Neuronal stem cell (in vitro differentiated cells): Measurements from ENCODE around the gene CXCR4.

ENCODE experiments used
- DNase-seq: peaks from one replicate; pipeline ENCODE4 v3.0.0-alpha.2; 2013; ENCODE audit warnings: low spot score
- H2AFZ ChIP-seq: one replicate; pipeline ENCODE4 v1.6.1; 2013; ENCODE audit warnings: mild to moderate bottlenecking, low read length, inconsistent platforms
- H2AK5ac ChIP-seq: 2 replicates; pipeline ENCODE4 v1.6.1; 2013; ENCODE audit warnings: low read depth, mild to moderate bottlenecking, inconsistent platforms, low read length, moderate library complexity, mixed read lengths
- H2BK120ac ChIP-seq: 2 replicates; pipeline ENCODE4 v1.6.1; 2013; ENCODE audit warnings: low read depth, mild to moderate bottlenecking, inconsistent platforms, low read length, moderate library complexity, mixed read lengths
- H2BK12ac ChIP-seq: one replicate; pipeline ENCODE4 v1.6.1; 2013; ENCODE audit warnings: low read length, inconsistent platforms
- H2BK15ac ChIP-seq: 2 replicates; pipeline ENCODE4 v1.6.1; 2013; ENCODE audit warnings: mild to moderate bottlenecking, low read length, inconsistent platforms, mixed read lengths
- H2BK5ac ChIP-seq: one replicate; pipeline ENCODE4 v1.6.1; 2013; ENCODE audit warnings: inconsistent platforms, mild to moderate bottlenecking, low read length, moderate library complexity
- H3K14ac ChIP-seq: one replicate; pipeline ENCODE4 v1.6.1; 2013; ENCODE audit warnings: low read length, inconsistent platforms
- H3K18ac ChIP-seq: 2 replicates; pipeline ENCODE4 v1.6.1; 2013; ENCODE audit warnings: low read length, inconsistent platforms
- H3K23ac ChIP-seq: 2 replicates; pipeline ENCODE4 v1.6.1; 2013; ENCODE audit warnings: low read depth, mild to moderate bottlenecking, mixed read lengths, low read length, inconsistent platforms; ENCODE audit not compliant: poor library complexity
- H3K27ac ChIP-seq: replicated peaks from 3 replicates; pipeline ENCODE4 v1.5.1; 2013; ENCODE audit warnings: low read length, inconsistent platforms
- H3K27me3 ChIP-seq, 3 experiments: 2 replicates each; pipeline ENCODE4 v1.6.1; 2013; ENCODE audit warnings: low read length in 3 of 3, mild to moderate bottlenecking in 2 of 3, inconsistent platforms in 1 of 3, low read depth in 1 of 3, mixed read lengths in 1 of 3, moderate library complexity in 1 of 3; ENCODE audit not compliant: control insufficient read depth in 3 of 3, insufficient read depth in 3 of 3
- H3K36me3 ChIP-seq, 2 donors: replicated peaks in 1 of 2; 2 replicates each; pipeline ENCODE4 v1.6.1; 2013; ENCODE audit warnings: low read length in 2 of 2; ENCODE audit not compliant: control insufficient read depth in 2 of 2, insufficient read depth in 2 of 2
- H3K4ac ChIP-seq: 2 replicates; pipeline ENCODE4 v1.6.1; 2013; ENCODE audit warnings: inconsistent platforms, mild to moderate bottlenecking, low read length, moderate library complexity
- H3K4me1 ChIP-seq, 2 donors: 1 replicate in 1 of 2; 2 replicates in 1 of 2; pipeline ENCODE4 v1.6.1; 2013; ENCODE audit warnings: low read length in 2 of 2, low read depth in 1 of 2; ENCODE audit not compliant: control insufficient read depth in 2 of 2, insufficient read depth in 1 of 2
- H3K4me2 ChIP-seq: one replicate; pipeline ENCODE4 v1.6.1; 2013; ENCODE audit warnings: mild to moderate bottlenecking, low read length, inconsistent platforms; ENCODE audit not compliant: insufficient read depth, poor library complexity, severe bottlenecking
- H3K4me3 ChIP-seq, 2 donors: 2 replicates each; pipeline ENCODE4 v1.5.1; 2013; ENCODE audit warnings: low read length in 2 of 2, mild to moderate bottlenecking in 2 of 2, inconsistent platforms in 1 of 2, moderate library complexity in 1 of 2
- H3K79me1 ChIP-seq: one replicate; pipeline ENCODE4 v1.6.1; 2013; ENCODE audit warnings: low read depth, mild to moderate bottlenecking, inconsistent platforms, low read length, moderate library complexity
- H3K9ac ChIP-seq: one replicate; pipeline ENCODE4 v1.6.1; 2013; ENCODE audit warnings: mild to moderate bottlenecking, low read depth, low read length, inconsistent platforms; ENCODE audit not compliant: poor library complexity
- H3K9me3 ChIP-seq, 2 donors: replicated peaks in 1 of 2; 2 replicates each; pipeline versions ENCODE3 to v1.6.1; 2013; ENCODE audit warnings: low read length in 2 of 2, mild to moderate bottlenecking in 2 of 2, inconsistent platforms in 1 of 2, low read depth in 1 of 2, mixed read lengths in 1 of 2, moderate library complexity in 1 of 2; ENCODE audit not compliant: control insufficient read depth in 2 of 2, insufficient read depth in 1 of 2
- H4K8ac ChIP-seq: one replicate; pipeline ENCODE4 v1.6.1; 2013; ENCODE audit warnings: low read depth, mild to moderate bottlenecking, inconsistent platforms, low read length, moderate library complexity
- H4K91ac ChIP-seq: one replicate; pipeline ENCODE4 v1.6.1; 2013; ENCODE audit warnings: low read length, low read depth, mild to moderate bottlenecking, inconsistent platforms; ENCODE audit not compliant: poor library complexity
- WGBS, 2 donors: extraction: QIAGEN DNeasy Blood & Tissue Kit; methylation state at CpG; one replicate each; pipeline ENCODE4 v1.1.7; 2013; ENCODE audit warnings: missing lambda C conversion rate in 2 of 2, mixed read lengths in 1 of 2; ENCODE audit not compliant: insufficient read length in 2 of 2, insufficient replicate concordance in 1 of 2; ENCODE audit errors: extremely low coverage in 2 of 2; 5-methylcytosine and 5-hydroxymethylcytosine counted together

CXCR4 gene

GRCh38 chr2:136114382-136114781 is 3.6 kb downstream of the CXCR4 start:
- Histone ChIP-seq H3K4me2 (no peak overlapping the region), H3K79me1 (no peaks in the 10 kb centered on the region), H2BK12ac (no peak overlapping the region), H4K91ac (no peak overlapping the region), H3K4me1 (peaks cover 9 to 13% of the 10 kb centered on the region in 2 donors), H3K9ac (no peak overlapping the region), H3K18ac (no peak overlapping the region), H3K27me3 (peaks cover 0 to 19% (median 0%) of the 10 kb centered on the region in 3 experiments), H3K36me3 (peaks cover 11 to 20% of the 10 kb centered on the region in 2 donors), H3K23ac (no peak overlapping the region), H2BK120ac (no peak overlapping the region), H3K9me3 (peaks cover 0 to 3% of the 10 kb centered on the region in 2 donors), H2BK15ac (no peak overlapping the region), H3K4me3 (no peak overlapping the region), H2AK5ac (no peak overlapping the region), H3K27ac (no peak overlapping the region), H4K8ac (no peak overlapping the region), H3K14ac (no peak overlapping the region), H2AFZ (no peak overlapping the region), H2BK5ac (no peak overlapping the region), H3K4ac (no peak overlapping the region)
- WGBS, 2 donors = no CpG with 5 or more reads among the region's 6 CpGs
- no peak for DNase-seq

GRCh38 chr2:136113209-136113971 is 4.6 kb downstream of the CXCR4 start:
- no peak for DNase-seq
- Histone ChIP-seq H3K18ac (no peak overlapping the region), H2BK15ac (no peak overlapping the region), H3K79me1 (no peaks in the 10 kb centered on the region), H3K14ac (no peak overlapping the region), H3K27ac (no peak overlapping the region), H2AK5ac (no peak overlapping the region), H4K91ac (no peak overlapping the region), H3K4me2 (no peak overlapping the region), H2AFZ (no peak overlapping the region), H2BK5ac (no peak overlapping the region), H3K36me3 (peaks cover 11 to 20% of the 10 kb centered on the region in 2 donors), H3K23ac (no peak overlapping the region), H3K9me3 (peaks cover 0 to 3% of the 10 kb centered on the region in 2 donors), H4K8ac (no peak overlapping the region), H3K4ac (no peak overlapping the region), H2BK120ac (no peak overlapping the region), H2BK12ac (no peak overlapping the region), H3K27me3 (peaks cover 0 to 14% (median 0%) of the 10 kb centered on the region in 3 experiments), H3K4me1 (peaks cover 11 to 13% of the 10 kb centered on the region in 2 donors), H3K4me3 (no peak overlapping the region), H3K9ac (no peak overlapping the region)
- 100% methylated on average over 1 of the region's 6 CpGs; no CpG with 5 or more reads in 1 of the 2 donors for WGBS, 2 donors

GRCh38 chr2:136112317-136113208 is 5.4 kb downstream of the CXCR4 start:
- no CpG with 5 or more reads among the region's 5 CpGs for WGBS, 2 donors
- Histone ChIP-seq H3K18ac (no peak overlapping the region), H2BK15ac (no peak overlapping the region), H3K4me3 (no peak overlapping the region), H2AK5ac (no peak overlapping the region), H3K4me2 (no peak overlapping the region), H2BK12ac (no peak overlapping the region), H4K8ac (no peak overlapping the region), H2BK5ac (no peak overlapping the region), H2AFZ (peak overlapping the region; percentile 74), H3K27me3 (peaks cover 0 to 13% (median 0%) of the 10 kb centered on the region in 3 experiments), H3K9ac (no peak overlapping the region), H3K14ac (no peak overlapping the region), H2BK120ac (no peak overlapping the region), H3K4me1 (peaks cover 11 to 13% of the 10 kb centered on the region in 2 donors), H3K36me3 (peaks cover 11 to 20% of the 10 kb centered on the region in 2 donors), H3K79me1 (no peaks in the 10 kb centered on the region), H3K9me3 (peaks cover 0 to 3% of the 10 kb centered on the region in 2 donors), H3K4ac (no peak overlapping the region), H4K91ac (no peak overlapping the region), H3K23ac (no peak overlapping the region), H3K27ac (no peak overlapping the region)
- DNase-seq = no peak

DNA sequence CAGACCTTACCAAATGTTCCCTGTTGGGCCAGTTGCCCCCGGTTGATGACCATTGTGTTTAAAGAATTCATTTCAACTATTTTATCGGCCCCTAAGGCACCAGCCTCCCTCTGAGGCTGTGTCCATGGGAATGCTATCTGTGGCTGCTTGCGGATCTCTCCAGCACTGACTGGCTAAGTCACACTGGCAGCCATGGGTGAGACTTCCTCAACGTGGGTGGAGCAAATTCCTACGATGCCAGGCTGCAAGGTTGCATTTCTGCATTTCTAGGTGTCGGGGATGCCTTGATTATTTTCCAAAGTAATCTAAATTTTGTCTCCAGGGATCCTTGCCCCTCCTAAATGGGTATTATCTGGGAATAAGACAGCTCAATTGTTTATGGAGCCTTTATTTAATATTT is 6.2 kb downstream of the CXCR4 start:
- peaks cover 11 to 20% of the 10 kb centered on the region in 2 donors for H3K36me3 ChIP-seq
- H3K14ac ChIP-seq = no peak overlapping the region
- no peak overlapping the region for H2BK12ac ChIP-seq
- no peak overlapping the region for H3K9ac ChIP-seq
- H3K9me3 ChIP-seq = peaks cover 0 to 3% of the 10 kb centered on the region in 2 donors
- H3K27ac ChIP-seq = no peak overlapping the region
- no peak overlapping the region for H4K8ac ChIP-seq
- no peak overlapping the region for H2AK5ac ChIP-seq
- WGBS, 2 donors = no CpG with 5 or more reads among the region's 6 CpGs
- no peak overlapping the region for H3K18ac ChIP-seq
- no peak overlapping the region for H2AFZ ChIP-seq
- H2BK120ac ChIP-seq = no peak overlapping the region
- H3K27me3 ChIP-seq = peaks cover 0 to 13% (median 0%) of the 10 kb centered on the region in 3 experiments
- no peak overlapping the region for H4K91ac ChIP-seq
- DNase-seq = no peak
- peaks cover 12 to 19% of the 10 kb centered on the region in 2 donors for H3K4me1 ChIP-seq
- H3K4me3 ChIP-seq = no peak overlapping the region
- H2BK15ac ChIP-seq = no peak overlapping the region
- H3K79me1 ChIP-seq = no peaks in the 10 kb centered on the region
- H3K4me2 ChIP-seq = no peak overlapping the region
- no peak overlapping the region for H3K4ac ChIP-seq
- H3K23ac ChIP-seq = no peak overlapping the region
- H2BK5ac ChIP-seq = no peak overlapping the region
